ENCODE measurements around the gene ETV3.

Gene ETV3

DNA sequence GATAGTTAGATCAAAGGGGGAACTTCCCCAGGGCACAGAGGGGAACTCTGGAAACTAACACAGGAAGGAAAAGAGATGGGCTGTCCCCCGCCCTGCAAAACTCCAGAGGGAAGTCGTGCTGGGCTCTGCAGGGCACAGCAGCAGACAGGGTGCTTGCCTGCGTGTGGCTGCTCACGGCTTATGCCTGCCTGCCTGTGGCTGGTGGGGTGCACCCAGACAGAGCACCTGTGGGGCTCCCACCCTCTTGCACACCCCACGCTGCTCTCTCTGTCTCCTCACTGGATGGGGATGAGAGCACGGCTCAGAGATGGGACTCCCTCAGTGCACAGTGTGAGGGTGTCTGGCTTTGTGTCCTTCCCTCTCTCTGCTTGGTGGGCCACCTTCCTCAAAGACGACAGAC, 25.1 kb downstream of the ETV3 start:
- H3K4me3 ChIP-seq (ENCODE audit: low read depth, low read length) = no peak overlapping the region
- TF ChIP-seq, protein P1, sequence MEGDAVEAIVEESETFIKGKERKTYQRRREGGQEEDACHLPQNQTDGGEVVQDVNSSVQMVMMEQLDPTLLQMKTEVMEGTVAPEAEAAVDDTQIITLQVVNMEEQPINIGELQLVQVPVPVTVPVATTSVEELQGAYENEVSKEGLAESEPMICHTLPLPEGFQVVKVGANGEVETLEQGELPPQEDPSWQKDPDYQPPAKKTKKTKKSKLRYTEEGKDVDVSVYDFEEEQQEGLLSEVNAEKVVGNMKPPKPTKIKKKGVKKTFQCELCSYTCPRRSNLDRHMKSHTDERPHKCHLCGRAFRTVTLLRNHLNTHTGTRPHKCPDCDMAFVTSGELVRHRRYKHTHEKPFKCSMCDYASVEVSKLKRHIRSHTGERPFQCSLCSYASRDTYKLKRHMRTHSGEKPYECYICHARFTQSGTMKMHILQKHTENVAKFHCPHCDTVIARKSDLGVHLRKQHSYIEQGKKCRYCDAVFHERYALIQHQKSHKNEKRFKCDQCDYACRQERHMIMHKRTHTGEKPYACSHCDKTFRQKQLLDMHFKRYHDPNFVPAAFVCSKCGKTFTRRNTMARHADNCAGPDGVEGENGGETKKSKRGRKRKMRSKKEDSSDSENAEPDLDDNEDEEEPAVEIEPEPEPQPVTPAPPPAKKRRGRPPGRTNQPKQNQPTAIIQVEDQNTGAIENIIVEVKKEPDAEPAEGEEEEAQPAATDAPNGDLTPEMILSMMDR (IDR thresholded peaks at IDR 0.05; ENCODE audit: borderline replicate concordance, insufficient read depth, low read depth, low read length) = no peak

DNA sequence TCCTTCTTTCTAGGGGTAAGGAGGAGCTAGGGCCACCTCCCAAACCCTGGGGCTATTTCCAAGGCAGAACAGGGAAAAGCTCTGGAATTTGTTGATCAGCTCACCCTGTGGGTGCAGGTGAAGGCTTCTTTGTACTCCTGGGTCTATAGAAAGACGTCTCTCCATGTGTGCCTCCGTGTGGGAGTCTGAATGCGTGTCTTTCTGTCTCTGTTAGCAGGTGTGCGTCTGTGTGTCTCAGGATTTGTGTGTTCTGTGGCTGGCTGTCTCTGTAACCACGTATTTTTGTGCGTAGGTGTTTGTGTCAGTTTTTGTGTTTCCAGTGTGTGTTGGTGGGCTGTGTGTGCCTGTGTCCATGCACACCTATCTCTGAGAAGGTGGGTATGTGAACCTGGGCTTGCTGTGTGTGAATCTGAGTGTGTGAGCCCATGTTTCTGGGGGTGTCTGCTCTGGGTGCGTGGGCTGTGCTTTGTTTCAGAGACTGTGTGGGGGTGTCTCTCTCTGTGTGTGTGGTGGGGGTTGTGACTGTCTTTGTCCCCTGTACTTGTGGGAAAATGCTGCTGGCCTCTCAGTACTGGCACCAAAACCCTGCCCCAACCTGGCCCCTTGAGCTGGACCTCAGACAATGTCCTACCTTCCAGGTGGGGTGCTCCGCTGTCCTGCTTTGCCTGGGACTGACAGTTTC, 25.9 kb downstream of the ETV3 start:
- H3K4me3 ChIP-seq (ENCODE audit: low read depth, low read length) = no peak overlapping the region
- TF ChIP-seq, protein P1 (IDR thresholded peaks at IDR 0.05; ENCODE audit: borderline replicate concordance, insufficient read depth, low read depth, low read length) = no peak

- H3K4me3 ChIP-seq (ENCODE audit: low read depth, low read length) = no peak overlapping the region
- TF ChIP-seq, protein P1 (IDR thresholded peaks at IDR 0.05; ENCODE audit: borderline replicate concordance, insufficient read depth, low read depth, low read length) = no peak
Measured at GRCh38 chr1:157111396-157112165, 26.6 kb downstream of the ETV3 start.

DNA sequence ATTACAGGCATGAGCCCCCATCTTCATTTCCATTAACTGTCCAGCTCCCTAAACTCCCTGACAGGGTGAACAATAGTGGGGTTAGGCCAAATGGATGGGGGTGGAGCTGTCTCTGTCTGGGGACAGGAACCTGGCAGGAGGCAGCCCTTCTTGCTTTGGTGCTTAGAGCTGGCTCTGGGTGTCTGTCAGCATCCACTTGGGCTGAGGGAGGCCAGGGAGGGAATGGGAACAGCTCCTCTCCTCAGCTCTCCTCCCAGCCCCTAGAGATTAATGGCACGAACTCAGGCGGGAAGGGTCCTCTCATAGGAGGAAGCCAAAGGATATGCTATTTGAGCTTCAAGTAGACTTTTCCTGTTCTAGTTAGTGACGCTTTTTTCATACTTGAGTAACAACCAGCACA, 27.5 kb downstream of the ETV3 start:
- H3K4me3 ChIP-seq (ENCODE audit: low read depth, low read length) = no peak overlapping the region
- TF ChIP-seq, protein P1 (IDR thresholded peaks at IDR 0.05; ENCODE audit: borderline replicate concordance, insufficient read depth, low read depth, low read length) = no peak

DNA sequence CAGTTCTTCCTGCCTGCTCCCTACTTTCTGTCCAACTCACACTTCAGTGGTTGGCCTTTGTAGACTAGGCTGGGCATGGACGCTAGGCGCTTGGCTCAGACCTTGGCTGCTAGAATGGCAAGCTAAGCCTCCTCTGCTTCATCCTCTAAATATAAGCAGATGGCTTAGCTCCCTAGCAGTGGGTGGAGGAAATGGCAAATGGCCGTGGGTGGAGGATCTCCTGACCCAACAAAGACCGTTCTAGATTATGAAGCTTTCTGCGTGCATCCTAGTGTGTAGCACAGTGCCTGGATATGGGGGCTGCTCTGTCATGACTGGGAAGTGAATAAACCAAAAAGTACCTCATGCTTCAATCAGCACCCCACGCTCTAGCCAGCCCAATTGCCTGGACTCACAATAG, 28.2 kb downstream of the ETV3 start:
- TF ChIP-seq, protein P1 (IDR thresholded peaks at IDR 0.05; ENCODE audit: borderline replicate concordance, insufficient read depth, low read depth, low read length) = no peak
- no peak overlapping the region for H3K4me3 ChIP-seq (ENCODE audit: low read depth, low read length)

GRCh38 chr1:157108448-157108847, 29.7 kb downstream of the ETV3 start:
- H3K4me3 ChIP-seq (ENCODE audit: low read depth, low read length) = no peak overlapping the region
- TF ChIP-seq, protein P1 (IDR thresholded peaks at IDR 0.05; ENCODE audit: borderline replicate concordance, insufficient read depth, low read depth, low read length) = no peak

DNA sequence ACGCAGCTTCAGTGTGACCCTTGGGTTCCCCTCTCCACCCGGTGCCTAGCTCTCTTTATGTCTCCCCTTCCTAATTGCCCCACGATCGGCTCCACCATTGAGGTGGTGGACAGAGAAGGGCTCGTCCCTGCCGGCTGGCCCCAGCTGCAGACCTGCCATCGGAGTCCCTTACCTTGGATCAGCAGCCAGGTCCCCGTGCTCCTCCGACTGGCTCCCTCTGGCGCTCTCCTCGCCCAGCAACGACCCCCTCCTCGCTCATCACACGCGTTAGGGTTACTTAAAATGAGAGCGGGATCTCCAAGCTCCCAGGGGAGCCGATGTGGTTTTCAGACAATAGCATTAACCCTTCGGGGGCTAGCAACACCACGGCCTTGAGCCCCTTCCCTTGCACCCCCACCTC, 30.5 kb downstream of the ETV3 start:
- TF ChIP-seq, protein P1 (IDR thresholded peaks at IDR 0.05; ENCODE audit: borderline replicate concordance, insufficient read depth, low read depth, low read length) = no peak
- no peak overlapping the region for H3K4me3 ChIP-seq (ENCODE audit: low read depth, low read length)

Data from GM12875 (cell line).